ENCODE results near the gene CPED1. TPM values are rescaled to one million over a fixed set of nuclear protein-coding genes. Genes with fewer than 3 reads are reported as not detected.

Gene CPED1
- polyA plus RNA-seq, 2 donors = 0.29 to 1.3 TPM

- H3K4me3 ChIP-seq (ENCODE audit: low read depth in 1 of 2, low read length in 2 of 2) = no peak overlapping the region
- no peaks in the 10 kb centered on the region for H3K4me1 ChIP-seq (ENCODE audit: control insufficient read depth in 2 of 2, insufficient read depth in 2 of 2, low read length in 1 of 2)
- no peaks in the 10 kb centered on the region for H3K27me3 ChIP-seq (ENCODE audit: control insufficient read depth in 1 of 2, insufficient read depth in 2 of 2, low read length in 2 of 2)
- no peaks in the 10 kb centered on the region for H3K9me3 ChIP-seq (ENCODE audit: control insufficient read depth in 2 of 2, insufficient read depth in 1 of 2, low read depth in 1 of 2, low read length in 1 of 2)
- no peaks in the 10 kb centered on the region for H3K36me3 ChIP-seq (ENCODE audit: control insufficient read depth in 2 of 2, insufficient read depth in 2 of 2, low read length in 1 of 2)
- 48 to 55% methylated on average over 3 of the region's 3 CpGs for whole genome bisulfite sequencing, 2 donors
- no peak overlapping the region for H3K27ac ChIP-seq (ENCODE audit: low read depth in 2 of 2, low read length in 1 of 2)
Observed at GRCh38 chr7:121085922-121086321, 97.4 kb downstream of the CPED1 start.

DNA sequence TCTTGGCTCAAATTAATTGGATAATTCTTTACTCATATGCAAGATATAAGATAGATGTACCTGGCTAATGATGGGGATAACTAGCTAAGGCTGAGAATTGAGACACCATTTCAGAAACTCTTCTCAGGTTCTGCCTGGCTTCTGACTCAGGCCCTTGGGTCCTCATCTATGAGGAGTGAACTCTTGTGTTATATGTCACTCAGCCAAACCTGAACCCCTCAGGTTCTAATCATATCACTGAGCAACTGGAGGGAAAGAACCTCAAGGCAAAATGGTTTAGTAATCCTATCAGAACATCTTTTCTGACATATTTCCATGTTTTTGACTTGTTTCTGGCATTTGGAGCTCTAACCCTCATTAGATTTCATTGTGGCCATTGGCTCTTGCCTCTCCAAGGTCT, 100.4 kb downstream of the CPED1 start:
- no peak overlapping the region for H3K27ac ChIP-seq (ENCODE audit: low read depth in 2 of 2, low read length in 1 of 2)
- no peaks in the 10 kb centered on the region for H3K4me1 ChIP-seq (ENCODE audit: control insufficient read depth in 2 of 2, insufficient read depth in 2 of 2, low read length in 1 of 2)
- H3K36me3 ChIP-seq (ENCODE audit: control insufficient read depth in 2 of 2, insufficient read depth in 2 of 2, low read length in 1 of 2) = no peaks in the 10 kb centered on the region
- no peaks in the 10 kb centered on the region for H3K9me3 ChIP-seq (ENCODE audit: control insufficient read depth in 2 of 2, insufficient read depth in 1 of 2, low read depth in 1 of 2, low read length in 1 of 2)
- H3K4me3 ChIP-seq (ENCODE audit: low read depth in 1 of 2, low read length in 2 of 2) = no peak overlapping the region
- no peaks in the 10 kb centered on the region for H3K27me3 ChIP-seq (ENCODE audit: control insufficient read depth in 1 of 2, insufficient read depth in 2 of 2, low read length in 2 of 2)

- Histone ChIP-seq H3K4me3 (ENCODE audit: low read depth in 1 of 2, low read length in 2 of 2) (no peak overlapping the region), H3K27ac (ENCODE audit: low read depth in 2 of 2, low read length in 1 of 2) (no peak overlapping the region), H3K4me1 (ENCODE audit: control insufficient read depth in 2 of 2, insufficient read depth in 2 of 2, low read length in 1 of 2) (no peaks in the 10 kb centered on the region), H3K36me3 (ENCODE audit: control insufficient read depth in 2 of 2, insufficient read depth in 2 of 2, low read length in 1 of 2) (no peaks in the 10 kb centered on the region), H3K27me3 (ENCODE audit: control insufficient read depth in 1 of 2, insufficient read depth in 2 of 2, low read length in 2 of 2) (no peaks in the 10 kb centered on the region), H3K9me3 (ENCODE audit: control insufficient read depth in 2 of 2, insufficient read depth in 1 of 2, low read depth in 1 of 2, low read length in 1 of 2) (no peaks in the 10 kb centered on the region)
- WGBS, 2 donors = 37 to 61% methylated on average over 2 of the region's 2 CpGs
Observed at GRCh38 chr7:121094829-121095228, 106.3 kb downstream of the CPED1 start.

- Histone ChIP-seq H3K9me3 (ENCODE audit: control insufficient read depth in 2 of 2, insufficient read depth in 1 of 2, low read depth in 1 of 2, low read length in 1 of 2) (no peaks in the 10 kb centered on the region), H3K27ac (ENCODE audit: low read depth in 2 of 2, low read length in 1 of 2) (no peak overlapping the region), H3K4me3 (ENCODE audit: low read depth in 1 of 2, low read length in 2 of 2) (no peak overlapping the region), H3K4me1 (ENCODE audit: control insufficient read depth in 2 of 2, insufficient read depth in 2 of 2, low read length in 1 of 2) (no peaks in the 10 kb centered on the region), H3K27me3 (ENCODE audit: control insufficient read depth in 1 of 2, insufficient read depth in 2 of 2, low read length in 2 of 2) (no peaks in the 10 kb centered on the region), H3K36me3 (ENCODE audit: control insufficient read depth in 2 of 2, insufficient read depth in 2 of 2, low read length in 1 of 2) (no peaks in the 10 kb centered on the region)
- 60 to 70% methylated on average over 4 of the region's 4 CpGs for WGBS, 2 donors
Observed at GRCh38 chr7:121097577-121097976, 109.1 kb downstream of the CPED1 start.

DNA sequence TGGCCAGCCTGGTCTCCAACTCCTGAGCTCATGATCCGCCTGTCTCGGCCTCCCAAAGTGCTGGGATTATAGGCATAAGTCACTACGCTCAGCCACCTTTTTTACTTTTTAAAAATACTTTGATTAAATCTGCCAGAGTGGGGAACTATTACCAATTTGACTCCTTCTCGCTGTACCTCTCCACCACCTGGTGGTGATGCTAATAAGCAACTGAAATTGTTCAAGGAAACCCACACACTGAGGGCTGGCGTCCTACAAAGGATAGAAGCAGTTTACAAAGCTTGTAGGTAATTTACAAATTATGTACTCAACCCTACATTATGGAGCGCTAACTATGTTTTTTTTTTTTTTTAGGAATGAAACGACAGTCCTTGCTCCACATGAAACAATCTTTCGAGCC, 111.1 kb downstream of the CPED1 start:
- Histone ChIP-seq H3K27ac (ENCODE audit: low read depth in 2 of 2, low read length in 1 of 2) (no peak overlapping the region), H3K9me3 (ENCODE audit: control insufficient read depth in 2 of 2, insufficient read depth in 1 of 2, low read depth in 1 of 2, low read length in 1 of 2) (no peaks in the 10 kb centered on the region), H3K27me3 (ENCODE audit: control insufficient read depth in 1 of 2, insufficient read depth in 2 of 2, low read length in 2 of 2) (no peaks in the 10 kb centered on the region), H3K4me3 (ENCODE audit: low read depth in 1 of 2, low read length in 2 of 2) (no peak overlapping the region), H3K36me3 (ENCODE audit: control insufficient read depth in 2 of 2, insufficient read depth in 2 of 2, low read length in 1 of 2) (no peaks in the 10 kb centered on the region), H3K4me1 (ENCODE audit: control insufficient read depth in 2 of 2, insufficient read depth in 2 of 2, low read length in 1 of 2) (no peaks in the 10 kb centered on the region)
- WGBS, 2 donors = 89 to 91% methylated on average over 8 of the region's 8 CpGs

DNA sequence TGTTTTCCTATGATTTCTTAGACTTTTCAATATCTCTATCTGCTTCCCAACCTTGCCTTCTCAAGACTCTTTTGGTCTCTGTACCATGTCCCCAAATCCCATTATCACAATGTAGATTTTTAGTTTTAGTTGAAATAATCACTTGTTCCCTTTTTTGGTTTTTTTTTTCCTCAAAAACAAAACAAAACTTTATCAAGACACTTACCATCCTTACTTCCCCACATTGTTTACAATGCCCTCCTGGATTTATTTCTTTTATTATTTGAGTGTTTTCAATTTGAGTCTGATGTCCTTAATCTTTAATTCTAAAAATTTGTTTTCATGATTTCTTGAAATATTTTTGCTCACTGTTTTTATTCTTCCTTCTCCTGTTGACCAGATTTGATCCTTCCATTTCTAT, 112.6 kb downstream of the CPED1 start:
- Histone ChIP-seq H3K27ac (ENCODE audit: low read depth in 2 of 2, low read length in 1 of 2) (no peak overlapping the region), H3K36me3 (ENCODE audit: control insufficient read depth in 2 of 2, insufficient read depth in 2 of 2, low read length in 1 of 2) (no peaks in the 10 kb centered on the region), H3K4me3 (ENCODE audit: low read depth in 1 of 2, low read length in 2 of 2) (no peak overlapping the region), H3K4me1 (ENCODE audit: control insufficient read depth in 2 of 2, insufficient read depth in 2 of 2, low read length in 1 of 2) (no peaks in the 10 kb centered on the region), H3K9me3 (ENCODE audit: control insufficient read depth in 2 of 2, insufficient read depth in 1 of 2, low read depth in 1 of 2, low read length in 1 of 2) (no peaks in the 10 kb centered on the region), H3K27me3 (ENCODE audit: control insufficient read depth in 1 of 2, insufficient read depth in 2 of 2, low read length in 2 of 2) (no peaks in the 10 kb centered on the region)

DNA sequence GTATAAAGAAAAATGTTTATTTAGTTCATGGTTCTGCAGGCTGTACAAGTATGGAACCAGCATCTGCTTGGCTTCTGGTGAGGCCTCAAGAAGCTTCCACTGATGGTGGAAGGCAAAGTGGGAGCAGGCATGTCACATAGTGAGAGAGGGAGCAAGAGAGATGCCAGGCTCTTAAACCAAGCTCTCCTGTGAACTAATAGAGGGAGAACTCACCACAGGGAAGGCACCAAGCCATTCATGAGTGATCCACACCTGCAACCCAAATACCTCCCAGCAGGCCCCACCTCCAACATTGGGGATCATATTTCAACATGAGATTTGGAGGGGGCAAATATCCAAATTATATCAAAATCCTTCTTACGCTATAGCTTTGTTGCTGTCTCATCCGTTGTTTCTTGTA, 113.1 kb downstream of the CPED1 start:
- WGBS, 2 donors = 99 to 100% methylated on average over 2 of the region's 2 CpGs
- Histone ChIP-seq H3K9me3 (ENCODE audit: control insufficient read depth in 2 of 2, insufficient read depth in 1 of 2, low read depth in 1 of 2, low read length in 1 of 2) (no peaks in the 10 kb centered on the region), H3K4me3 (ENCODE audit: low read depth in 1 of 2, low read length in 2 of 2) (no peak overlapping the region), H3K27me3 (ENCODE audit: control insufficient read depth in 1 of 2, insufficient read depth in 2 of 2, low read length in 2 of 2) (no peaks in the 10 kb centered on the region), H3K27ac (ENCODE audit: low read depth in 2 of 2, low read length in 1 of 2) (no peak overlapping the region), H3K4me1 (ENCODE audit: control insufficient read depth in 2 of 2, insufficient read depth in 2 of 2, low read length in 1 of 2) (no peaks in the 10 kb centered on the region), H3K36me3 (ENCODE audit: control insufficient read depth in 2 of 2, insufficient read depth in 2 of 2, low read length in 1 of 2) (no peaks in the 10 kb centered on the region)

DNA sequence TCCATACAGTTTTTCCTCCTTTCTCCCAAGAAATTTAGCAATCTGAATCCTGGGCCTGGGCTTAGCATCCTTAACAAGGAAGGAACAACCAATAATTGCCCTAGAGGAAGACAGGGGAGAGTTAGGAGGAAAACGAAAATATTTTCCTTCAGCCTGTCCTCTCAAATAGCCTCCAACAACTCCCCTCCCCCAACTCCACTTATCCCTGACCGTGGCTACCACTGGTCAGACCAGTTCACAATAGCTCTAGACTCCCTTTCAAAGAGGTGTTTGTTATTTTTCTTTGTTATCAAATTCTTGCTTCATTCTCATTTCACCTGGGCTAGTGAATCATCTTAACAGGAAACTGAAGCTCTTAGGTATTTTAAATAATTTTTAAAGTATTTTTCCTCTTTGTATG, 114.1 kb downstream of the CPED1 start:
- H3K36me3 ChIP-seq (ENCODE audit: control insufficient read depth in 2 of 2, insufficient read depth in 2 of 2, low read length in 1 of 2) = no peaks in the 10 kb centered on the region
- H3K9me3 ChIP-seq (ENCODE audit: control insufficient read depth in 2 of 2, insufficient read depth in 1 of 2, low read depth in 1 of 2, low read length in 1 of 2) = no peaks in the 10 kb centered on the region
- H3K27me3 ChIP-seq (ENCODE audit: control insufficient read depth in 1 of 2, insufficient read depth in 2 of 2, low read length in 2 of 2) = no peaks in the 10 kb centered on the region
- H3K27ac ChIP-seq (ENCODE audit: low read depth in 2 of 2, low read length in 1 of 2) = no peak overlapping the region
- 48 to 52% methylated on average over 2 of the region's 2 CpGs for WGBS, 2 donors
- no peaks in the 10 kb centered on the region for H3K4me1 ChIP-seq (ENCODE audit: control insufficient read depth in 2 of 2, insufficient read depth in 2 of 2, low read length in 1 of 2)
- H3K4me3 ChIP-seq (ENCODE audit: low read depth in 1 of 2, low read length in 2 of 2) = no peak overlapping the region

DNA sequence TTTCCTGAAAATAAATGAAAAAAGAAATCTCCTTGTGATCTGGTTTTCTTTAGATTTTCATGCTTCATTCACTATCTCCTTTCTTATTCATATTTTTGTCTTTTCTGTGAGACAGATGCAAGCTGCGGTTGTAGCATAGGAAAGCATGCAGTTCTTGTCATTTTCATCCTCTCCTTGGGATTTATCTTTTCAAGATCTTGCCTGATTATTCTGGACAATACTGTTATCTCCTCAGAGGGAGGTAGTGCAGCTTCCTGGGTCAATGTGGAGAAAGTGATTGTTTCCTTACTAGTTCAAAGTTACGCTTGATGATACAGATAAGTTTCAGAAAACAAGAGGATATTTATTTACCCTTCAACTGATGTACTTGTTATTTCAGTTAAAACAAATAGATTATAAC, 114.6 kb downstream of the CPED1 start:
- Histone ChIP-seq H3K36me3 (ENCODE audit: control insufficient read depth in 2 of 2, insufficient read depth in 2 of 2, low read length in 1 of 2) (no peaks in the 10 kb centered on the region), H3K27me3 (ENCODE audit: control insufficient read depth in 1 of 2, insufficient read depth in 2 of 2, low read length in 2 of 2) (no peaks in the 10 kb centered on the region), H3K9me3 (ENCODE audit: control insufficient read depth in 2 of 2, insufficient read depth in 1 of 2, low read depth in 1 of 2, low read length in 1 of 2) (no peaks in the 10 kb centered on the region), H3K27ac (ENCODE audit: low read depth in 2 of 2, low read length in 1 of 2) (no peak overlapping the region), H3K4me1 (ENCODE audit: control insufficient read depth in 2 of 2, insufficient read depth in 2 of 2, low read length in 1 of 2) (no peaks in the 10 kb centered on the region), H3K4me3 (ENCODE audit: low read depth in 1 of 2, low read length in 2 of 2) (no peak overlapping the region)
- 92 to 94% methylated on average over 2 of the region's 2 CpGs for WGBS, 2 donors

DNA sequence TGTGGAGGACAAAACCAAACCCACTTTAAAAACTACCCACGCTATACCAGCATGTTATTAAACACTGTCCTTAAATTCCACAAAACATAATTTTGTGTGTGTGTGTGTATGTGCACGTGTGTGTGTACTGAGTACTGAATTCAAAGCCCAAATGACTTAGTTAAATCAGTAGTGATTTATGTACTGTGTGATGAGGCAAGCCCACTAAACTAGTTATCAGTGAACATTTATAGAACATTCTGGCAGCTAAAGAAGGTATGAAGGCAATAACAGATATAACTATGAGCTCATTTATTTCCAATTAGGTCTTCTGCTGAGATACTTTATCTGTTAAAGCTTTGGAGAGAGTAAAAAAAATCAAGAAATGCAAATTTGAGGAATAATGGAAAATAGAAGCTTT, 115.1 kb downstream of the CPED1 start:
- Histone ChIP-seq H3K9me3 (ENCODE audit: control insufficient read depth in 2 of 2, insufficient read depth in 1 of 2, low read depth in 1 of 2, low read length in 1 of 2) (no peaks in the 10 kb centered on the region), H3K4me1 (ENCODE audit: control insufficient read depth in 2 of 2, insufficient read depth in 2 of 2, low read length in 1 of 2) (no peaks in the 10 kb centered on the region), H3K27me3 (ENCODE audit: control insufficient read depth in 1 of 2, insufficient read depth in 2 of 2, low read length in 2 of 2) (no peaks in the 10 kb centered on the region), H3K36me3 (ENCODE audit: control insufficient read depth in 2 of 2, insufficient read depth in 2 of 2, low read length in 1 of 2) (no peaks in the 10 kb centered on the region), H3K4me3 (ENCODE audit: low read depth in 1 of 2, low read length in 2 of 2) (no peak overlapping the region), H3K27ac (ENCODE audit: low read depth in 2 of 2, low read length in 1 of 2) (no peak overlapping the region)
- 75 to 76% methylated on average over 2 of the region's 2 CpGs for WGBS, 2 donors

All from esophagus (tissue), 2 donors.